MM.1S (cell line): ENCODE results near the gene C8B.

Source experiments
- CTCF ChIP-seq: fragments of 300-600 bp; sonication (generic); IDR thresholded peaks from 2 replicates; pipeline ENCODE4 v1.5.1; 2016; ENCODE audit warnings: antibody characterized with exemption, low read length, mixed read lengths
- EZH2 ChIP-seq: fragments of 300-600 bp; sonication (generic); optimal IDR thresholded peaks from 2 replicates; pipeline ENCODE3; 2017; ENCODE audit warnings: low read depth, mild to moderate bottlenecking, antibody characterized with exemption, low read length, mixed read lengths
- EZH2phosphoT487 ChIP-seq: fragments of 300-600 bp; sonication (generic); IDR thresholded peaks from 2 replicates; pipeline ENCODE4 v1.6.1; 2018; ENCODE audit warnings: antibody characterized with exemption, low read length

- TF ChIP-seq CTCF (no peak), EZH2 (no peak), EZH2phosphoT487 (no peak)
These were observed at the start of gene C8B for GRCh38 chr1:56965916-56966697.
